HG02588 (cell line): ENCODE data around the gene CCDC8.
"Not testable (repeated sequence)": the region's sequence is repeated elsewhere in the genome, so short reads cannot be mapped to it uniquely, and the experiment has no call there.

ENCODE experiments used
- ATAC-seq: cut with Tn5 transposase; IDR thresholded peaks from one replicate; pipeline ENCODE4 v1.9.1; 2021; ENCODE audit warnings: mild to moderate bottlenecking, moderate library complexity; ENCODE audit not compliant: unreplicated experiment

The CCDC8 gene

GRCh38 chr19:46383171-46383815 is 30.1 kb downstream of the CCDC8 start:
- no peak for ATAC-seq

- no peak for ATAC-seq
Observed at GRCh38 chr19:46381756-46382345, 31.5 kb downstream of the CCDC8 start.

- no peak for ATAC-seq
Observed at GRCh38 chr19:46381346-46381745, 32.0 kb downstream of the CCDC8 start.

- ATAC-seq, result no peak
Observed at GRCh38 chr19:46380690-46381089, 32.7 kb downstream of the CCDC8 start.

GRCh38 chr19:46378268-46378667 is 35.1 kb downstream of the CCDC8 start:
- no peak for ATAC-seq

- no peak for ATAC-seq
Observed at GRCh38 chr19:46376241-46377153, 36.9 kb downstream of the CCDC8 start.

- ATAC-seq, result not testable (repeated sequence)
Observed at GRCh38 chr19:46375476-46376067, 37.8 kb downstream of the CCDC8 start.

GRCh38 chr19:46374536-46375475 is 38.6 kb downstream of the CCDC8 start:
- ATAC-seq, result no peak

- ATAC-seq, result no peak
Observed at GRCh38 chr19:46373491-46374359, 39.6 kb downstream of the CCDC8 start.

GRCh38 chr19:46372901-46373490 is 40.4 kb downstream of the CCDC8 start:
- no peak for ATAC-seq

GRCh38 chr19:46371371-46371901 is 41.9 kb downstream of the CCDC8 start:
- no peak for ATAC-seq

GRCh38 chr19:46369817-46370216 is 43.5 kb downstream of the CCDC8 start:
- ATAC-seq, result no peak

GRCh38 chr19:46368116-46368515 is 45.2 kb downstream of the CCDC8 start:
- ATAC-seq, result no peak

- no peak for ATAC-seq
Observed at GRCh38 chr19:46367426-46367825, 45.9 kb downstream of the CCDC8 start.

GRCh38 chr19:46366620-46367292 is 46.6 kb downstream of the CCDC8 start:
- ATAC-seq, result no peak

- ATAC-seq, result no peak
Observed at GRCh38 chr19:46365561-46365960, 47.8 kb downstream of the CCDC8 start.

- no peak for ATAC-seq
Observed at GRCh38 chr19:46364359-46364758, 49.0 kb downstream of the CCDC8 start.

GRCh38 chr19:46361915-46362314 is 51.4 kb downstream of the CCDC8 start:
- ATAC-seq, result no peak
